HEK293 (cell line): Measurements from ENCODE around the gene GNMT.

ENCODE experiments used
- CTCF ChIA-PET: fragments of 350-600 bp; formaldehyde crosslinking; extraction: SDS; loops from one replicate; lab custom pipeline; 2021; ENCODE audit warnings: antibody characterized with exemption; lab: Yijun Ruan, JAX
- POLR2A ChIA-PET: fragments of 300-600 bp; formaldehyde crosslinking; extraction: SDS; loops from one replicate; lab custom pipeline; 2020; ENCODE audit warnings: antibody characterized with exemption, inconsistent platforms; lab: Yijun Ruan, JAX
- H3K27ac ChIP-seq: fragments of 200-500 bp; sonication (Bioruptor generic); 2 replicates; pipeline ENCODE4 v1.5.1; 2014; ENCODE audit warnings: low read depth, low read length, control low read depth, inconsistent platforms; ENCODE audit errors: extremely low read depth
- H3K36me3 ChIP-seq, 2 experiments: fragments of 200-500 bp in 1 of 2; sonication (Bioruptor generic) in 1 of 2; 1 replicate in 1 of 2; 2 replicates in 1 of 2; pipeline ENCODE4 v1.5.1; 2014 to 2017; ENCODE audit warnings: inconsistent platforms in 2 of 2, low read length in 2 of 2; ENCODE audit not compliant: control insufficient read depth in 2 of 2, insufficient read depth in 1 of 2
- H3K4me1 ChIP-seq: fragments of 200-500 bp; sonication (Bioruptor generic); 2 replicates; pipeline ENCODE4 v1.5.1; 2014; ENCODE audit warnings: mild to moderate bottlenecking, low read length, inconsistent platforms; ENCODE audit not compliant: control insufficient read depth, insufficient read depth
- H3K4me3 ChIP-seq: 2 replicates; pipeline ENCODE4 v1.5.1; 2011; ENCODE audit warnings: low read depth, mild to moderate bottlenecking, control low read depth, low read length, moderate library complexity
- H3K9me3 ChIP-seq: fragments of 200-500 bp; sonication (Bioruptor generic); 2 replicates; pipeline ENCODE4 v1.5.1; 2014; ENCODE audit warnings: low read depth, low read length, inconsistent platforms; ENCODE audit not compliant: control insufficient read depth, insufficient read depth
- BCL6B ChIP-seq: fragments of 450-650 bp; formaldehyde crosslinking; IDR thresholded peaks from 2 replicates; pipeline ENCODE4 v1.5.1; 2017; ENCODE audit warnings: missing biosample characterization, missing genetic modification characterization
- EGR2 ChIP-seq: fragments of 450-650 bp; formaldehyde crosslinking; IDR thresholded peaks from 2 replicates; pipeline ENCODE4 v1.5.1; 2016; ENCODE audit warnings: low read depth, missing biosample characterization, missing genetic modification characterization
- INSM2 ChIP-seq: fragments of 450-650 bp; formaldehyde crosslinking; IDR thresholded peaks from 2 replicates; pipeline ENCODE4 v1.5.1; 2016; ENCODE audit warnings: missing biosample characterization, missing genetic modification characterization
- PBX3 ChIP-seq: sonication (generic); formaldehyde crosslinking; IDR thresholded peaks from 2 replicates; pipeline ENCODE4 v1.8.1; 2022; ENCODE audit warnings: mild to moderate bottlenecking, moderate library complexity, missing genetic modification reagents
- PRDM10 ChIP-seq: fragments of 450-650 bp; formaldehyde crosslinking; IDR thresholded peaks from 2 replicates; pipeline ENCODE4 v1.5.1; 2016; ENCODE audit warnings: missing biosample characterization, missing genetic modification characterization
- SP3 ChIP-seq: fragments of 450-650 bp; formaldehyde crosslinking; IDR thresholded peaks from 2 replicates; pipeline ENCODE4 v1.5.1; 2016; ENCODE audit warnings: missing biosample characterization, missing genetic modification characterization
- ZBTB1 ChIP-seq: fragments of 450-650 bp; formaldehyde crosslinking; IDR thresholded peaks from 2 replicates; pipeline ENCODE4 v1.5.1; 2016; ENCODE audit warnings: missing biosample characterization, missing genetic modification characterization
- ZBTB20 ChIP-seq: fragments of 450-650 bp; formaldehyde crosslinking; IDR thresholded peaks from 2 replicates; pipeline ENCODE4 v1.5.1; 2016; ENCODE audit warnings: missing biosample characterization, missing genetic modification characterization
- ZNF155 ChIP-seq: fragments of 450-650 bp; formaldehyde crosslinking; IDR thresholded peaks from 2 replicates; pipeline ENCODE4 v1.5.1; 2016; ENCODE audit warnings: missing biosample characterization, missing genetic modification characterization
- ZNF175 ChIP-seq: fragments of 450-650 bp; formaldehyde crosslinking; IDR thresholded peaks from 2 replicates; pipeline ENCODE4 v1.5.1; 2016; ENCODE audit warnings: missing biosample characterization, missing genetic modification characterization
- ZNF184 ChIP-seq: fragments of 450-650 bp; IDR thresholded peaks from 2 replicates; pipeline ENCODE4 v1.5.1; 2018; ENCODE audit warnings: missing biosample characterization, mild to moderate bottlenecking, missing genetic modification characterization
- ZNF221 ChIP-seq: fragments of 450-650 bp; formaldehyde crosslinking; IDR thresholded peaks from 2 replicates; pipeline ENCODE4 v1.5.1; 2017; ENCODE audit warnings: missing biosample characterization, missing genetic modification characterization, borderline replicate concordance
- ZNF23 ChIP-seq: fragments of 450-650 bp; formaldehyde crosslinking; IDR thresholded peaks from 2 replicates; pipeline ENCODE4 v1.5.1; 2016; ENCODE audit warnings: missing biosample characterization, missing genetic modification characterization, borderline replicate concordance
- ZNF362 ChIP-seq: fragments of 450-650 bp; formaldehyde crosslinking; IDR thresholded peaks from 2 replicates; pipeline ENCODE4 v1.5.1; 2016; ENCODE audit warnings: missing biosample characterization, missing genetic modification characterization
- ZNF398 ChIP-seq: fragments of 450-650 bp; formaldehyde crosslinking; IDR thresholded peaks from 2 replicates; pipeline ENCODE4 v1.5.1; 2017; ENCODE audit warnings: missing biosample characterization, missing genetic modification characterization
- ZNF404 ChIP-seq: fragments of 450-650 bp; formaldehyde crosslinking; IDR thresholded peaks from 2 replicates; pipeline ENCODE4 v1.5.1; 2017; ENCODE audit warnings: missing biosample characterization, missing genetic modification characterization
- ZNF561 ChIP-seq: fragments of 450-650 bp; IDR thresholded peaks from 2 replicates; pipeline ENCODE4 v1.5.1; 2018; ENCODE audit warnings: missing biosample characterization, missing genetic modification characterization, borderline replicate concordance
- ZNF664 ChIP-seq: fragments of 450-650 bp; formaldehyde crosslinking; IDR thresholded peaks from 2 replicates; pipeline ENCODE4 v1.5.1; 2016; ENCODE audit warnings: missing biosample characterization, missing genetic modification characterization
- ZNF701 ChIP-seq: fragments of 450-650 bp; formaldehyde crosslinking; IDR thresholded peaks from 2 replicates; pipeline ENCODE4 v1.5.1; 2016; ENCODE audit warnings: missing biosample characterization, missing genetic modification characterization
- ZNF707 ChIP-seq: fragments of 450-650 bp; formaldehyde crosslinking; IDR thresholded peaks from 2 replicates; pipeline ENCODE4 v1.5.1; 2016; ENCODE audit warnings: missing biosample characterization, missing genetic modification characterization
- ZNF747 ChIP-seq: fragments of 450-650 bp; formaldehyde crosslinking; IDR thresholded peaks from 2 replicates; pipeline ENCODE4 v1.5.1; 2016; ENCODE audit warnings: missing biosample characterization, missing genetic modification characterization
- ZNF837 ChIP-seq: fragments of 450-650 bp; formaldehyde crosslinking; IDR thresholded peaks from 2 replicates; pipeline ENCODE4 v1.5.1; 2016; ENCODE audit warnings: missing biosample characterization, missing genetic modification characterization
- ZSCAN23 ChIP-seq: fragments of 450-650 bp; formaldehyde crosslinking; IDR thresholded peaks from 2 replicates; pipeline ENCODE4 v1.5.1; 2016; ENCODE audit warnings: missing biosample characterization, missing genetic modification characterization
- ZSCAN5A ChIP-seq: fragments of 450-650 bp; formaldehyde crosslinking; IDR thresholded peaks from 2 replicates; pipeline ENCODE4 v1.5.1; 2016; ENCODE audit warnings: missing biosample characterization, missing genetic modification characterization

GNMT gene

GRCh38 chr6:42960243-42961019, at the start of gene GNMT:
GNMT (plus strand) TSS chr6:42960754; CDS start chr6:42960768, 14 bp downstream.
- POLR2A ChIA-PET = interaction anchor here (0.9 to 2.3 kb wide), 8 partner anchors 18 to 99 kb away, joined by 3 to 9 read pairs (median 4); partner anchors contain the start of genes CNPY3, CUL7, KLC4 and KLHDC3
- Histone ChIP-seq H3K4me1 (0 out of 2 replicates have a peak, but pooled peaks cover 4% of the 10 kb centered on the region), H3K4me3 (peak within 1 kb of the TSS; percentile 44), H3K9me3 (no peaks in the 10 kb centered on the region), H3K36me3 (peaks cover 0 to 27% of the 10 kb centered on the region in 2 experiments; a peak in 2 of 3 replicates), H3K27ac (peak within 1 kb of the TSS; percentile 37; the same call in 1 of the 2 replicates)
- CTCF ChIA-PET = interaction anchor here (0.7 to 1.6 kb wide), 5 partner anchors 11 to 59 kb away, joined by 3 to 7 read pairs (median 4); no protein-coding TSS in a partner anchor
- no peak for TF ChIP-seq ZNF837 (tag by site-specific recombination)
- TF ChIP-seq ZSCAN23 (tag by site-specific recombination) = no peak
- peak; percentile 42; the same call in 1 of the 2 replicates for TF ChIP-seq SP3 (tag by site-specific recombination)
- no peak for TF ChIP-seq ZNF175 (tag by site-specific recombination)
- TF ChIP-seq BCL6B (tag by site-specific recombination) = no peak
- TF ChIP-seq ZNF701 (tag by site-specific recombination) = no peak
- TF ChIP-seq PRDM10 (tag by site-specific recombination) = peak; percentile 67
- TF ChIP-seq ZBTB1 = no peak
- no peak for TF ChIP-seq ZNF155 (tag by site-specific recombination)
- no peak for TF ChIP-seq EGR2 (tag by site-specific recombination)
- no peak for TF ChIP-seq ZNF561 (tag by site-specific recombination)
- no peak for TF ChIP-seq ZNF664 (tag by site-specific recombination)
- TF ChIP-seq PBX3 (CRISPR knock-in tag) = peak; percentile 46; the same call in 1 of the 2 replicates
- TF ChIP-seq ZNF221 (tag by site-specific recombination) = no peak
- no peak for TF ChIP-seq ZNF23 (tag by site-specific recombination)
- no peak for TF ChIP-seq ZNF184 (tag by site-specific recombination)
- TF ChIP-seq ZSCAN5A (tag by site-specific recombination) = no peak
- no peak for TF ChIP-seq ZNF707 (tag by site-specific recombination)
- no peak for TF ChIP-seq ZNF398 (tag by site-specific recombination)
- no peak for TF ChIP-seq ZNF404 (tag by site-specific recombination)
- TF ChIP-seq ZNF362 (tag by site-specific recombination) = no peak
- peak; percentile 83 for TF ChIP-seq ZBTB20 (tag by site-specific recombination)
- no peak for TF ChIP-seq INSM2 (tag by site-specific recombination)
- no peak for TF ChIP-seq ZNF747 (tag by site-specific recombination)
